K562 (cell line): ENCODE results near the gene PROK1. TPM values are rescaled to one million over a fixed set of nuclear protein-coding genes. Genes with fewer than 3 reads are reported as not detected.

Experiments used
- ARID2 ChIP-seq: fragments of 450-650 bp; IDR thresholded peaks from 2 replicates; pipeline ENCODE4 v1.6.1; 2017; ENCODE audit warnings: antibody characterized with exemption, mild to moderate bottlenecking
- BRD9 ChIP-seq: fragments of 450-650 bp; IDR thresholded peaks from 2 replicates; pipeline ENCODE4 v1.6.1; 2018; ENCODE audit warnings: low read depth; ENCODE audit not compliant: partially characterized antibody
- CC2D1A ChIP-seq: fragments of 450-650 bp; IDR thresholded peaks from 2 replicates; pipeline ENCODE4 v1.6.1; 2017; ENCODE audit warnings: mild to moderate bottlenecking
- HNRNPL ChIP-seq: fragments of 200-400 bp; formaldehyde crosslinking; IDR thresholded peaks from 2 replicates; pipeline ENCODE4 v1.6.1; 2017; ENCODE audit warnings: low read depth, mild to moderate bottlenecking, low read length
- KDM5B ChIP-seq: fragments of 200-600 bp; sonication (generic); IDR thresholded peaks from 2 replicates; pipeline ENCODE4 v1.6.1; 2012; ENCODE audit warnings: low read depth, mild to moderate bottlenecking, moderate library complexity, low read length, control low read depth, inconsistent platforms; ENCODE audit not compliant: insufficient replicate concordance
- RAD21 ChIP-seq, 2 experiments: fragments of 250-450 bp in 1 of 2; fragments of 450-650 bp in 1 of 2; sonication (Bioruptor Pico) in 1 of 2; formaldehyde crosslinking in 1 of 2; IDR thresholded peaks in 1 of 2; conservative IDR thresholded peaks in 1 of 2; 2 replicates each; pipeline versions ENCODE4 v1.4.0 to v1.8.0; 2020 to 2022; ENCODE audit warnings: mild to moderate bottlenecking in 2 of 2, moderate library complexity in 1 of 2
- RBFOX2 ChIP-seq: fragments of 200-400 bp; formaldehyde crosslinking; IDR thresholded peaks from 2 replicates; pipeline ENCODE4 v1.6.1; 2017; ENCODE audit warnings: low read depth, mild to moderate bottlenecking, low read length, moderate library complexity
- REST ChIP-seq, 2 experiments: fragments of 450-650 bp; formaldehyde crosslinking in 1 of 2; IDR thresholded peaks; 2 replicates each; pipeline versions ENCODE4 v1.4.0 to v1.6.1; 2014 to 2020; ENCODE audit warnings: mild to moderate bottlenecking in 2 of 2, borderline replicate concordance in 1 of 2, low read depth in 1 of 2
- STAG1 ChIP-seq: sonication (generic); formaldehyde crosslinking; IDR thresholded peaks from 2 replicates; pipeline ENCODE4 v1.5.0; 2020; ENCODE audit warnings: missing genetic modification reagents, borderline replicate concordance
- THRAP3 ChIP-seq: fragments of 450-650 bp; IDR thresholded peaks from 2 replicates; pipeline ENCODE4 v1.6.1; 2016; ENCODE audit warnings: mild to moderate bottlenecking, inconsistent platforms, borderline replicate concordance
- THRB ChIP-seq: fragments of 450-650 bp; formaldehyde crosslinking; conservative IDR thresholded peaks from 2 replicates; pipeline ENCODE4 v1.4.0; 2022; ENCODE audit warnings: mild to moderate bottlenecking, missing genetic modification characterization
- YY1 ChIP-seq, 3 experiments: IDR thresholded peaks; 2 replicates each; pipeline ENCODE4 v1.6.1; 2011; ENCODE audit warnings: low read length in 2 of 3, mild to moderate bottlenecking in 2 of 3, moderate library complexity in 2 of 3, borderline replicate concordance in 1 of 3, control low read depth in 1 of 3, low read depth in 1 of 3; ENCODE audit not compliant: insufficient read depth in 3 of 3, insufficient replicate concordance in 2 of 3, control insufficient read depth in 1 of 3, insufficient read length in 1 of 3; ENCODE audit errors: extremely low read depth in 1 of 3
- ZBTB2 ChIP-seq: fragments of 450-650 bp; IDR thresholded peaks from 2 replicates; pipeline ENCODE4 v1.6.1; 2016; ENCODE audit warnings: antibody characterized with exemption
- ZC3H11A ChIP-seq: IDR thresholded peaks from 2 replicates; pipeline ENCODE4 v1.6.1; 2012; ENCODE audit warnings: low read depth, low read length, improper control_type of control experiment
- ZNF347 ChIP-seq: fragments of 450-650 bp; formaldehyde crosslinking; IDR thresholded peaks from 2 replicates; pipeline ENCODE4 v1.4.0; 2020; ENCODE audit warnings: low read depth, mild to moderate bottlenecking, moderate library complexity
- ZNF561 ChIP-seq: fragments of 450-650 bp; formaldehyde crosslinking; conservative IDR thresholded peaks from 2 replicates; pipeline ENCODE4 v1.4.0; 2020; ENCODE audit warnings: mild to moderate bottlenecking, moderate library complexity
- ZNF644 ChIP-seq: fragments of 200-800 bp; sonication (Bioruptor generic); IDR thresholded peaks from 2 replicates; pipeline ENCODE4 v1.6.1; 2016; ENCODE audit warnings: low read depth, missing genetic modification characterization, missing compliant biosample characterization
- polyA plus RNA-seq, 8 experiments: library from polyadenylated mRNA; depleted of rRNA in 4 of 8; stranded (reverse) in 5 of 8; unstranded in 3 of 8; fragments of >200 nt; fragmentation: Nextera tagmentation in 2 of 8; fragmentation: Illumina TruSeq in 1 of 8; extraction: Ambion mirVana in 2 of 8; extraction: Trizol in 1 of 8; gene quantifications; 2 replicates each; pipeline versions ENCODE4 v1.2.1 to v1.2.3, GENCODE V29; 2011 to 2014; ENCODE audit warnings: inconsistent platforms in 1 of 8, missing spikeins in 1 of 8
- total RNA-seq, 7 experiments: library from RNA; depleted of rRNA in 6 of 7; stranded (reverse); fragments of >200 nt in 6 of 7; fragmentation: Illumina TruSeq in 2 of 7; extraction: Trizol in 2 of 7; gene quantifications; 2 replicates each; pipeline versions ENCODE4 v1.2.1 to v1.2.3, GENCODE V29; 2011 to 2021; ENCODE audit warnings: low replicate concordance in 1 of 7

The PROK1 gene
- total and polyA plus RNA-seq, 9 of the 15 experiments (the other 6 are each of a cell fraction or from before 2014, with no cell fraction given): 0.15 TPM; not detected in 8

- TF ChIP-seq STAG1 (CRISPR knock-in tag) (peak; percentile 89), ZC3H11A (no peak), BRD9 (no peak), ZNF644 (tag) (no peak), REST (IDR thresholded peaks at IDR 0.05; ENCODE audit: borderline replicate concordance) (peak; percentile 92), REST (CRISPR knock-in tag; IDR thresholded peaks at IDR 0.05; ENCODE audit: low read depth) (no peak), ZNF561 (CRISPR knock-in tag) (no peak), ARID2 (peak; percentile 85), KDM5B (no peak), YY1 (IDR thresholded peaks at IDR 0.05; ENCODE audit: borderline replicate concordance in 1 of 3, control insufficient read depth in 1 of 3, extremely low read depth in 1 of 3, insufficient read depth in 3 of 3, insufficient read length in 1 of 3, insufficient replicate concordance in 2 of 3, low read depth in 1 of 3, low read length in 2 of 3) (no peak), THRAP3 (no peak), RBFOX2 (no peak), THRB (CRISPR knock-in tag) (no peak), ZBTB2 (no peak), CC2D1A (peak; percentile 41; the same call in 1 of the 2 replicates), HNRNPL (no peak), RAD21 (CRISPR knock-in tag; conservative IDR thresholded peaks at IDR 0.05 in 1 of 2, IDR thresholded peaks at IDR 0.05 in 1 of 2) (peak; percentile 96 to 97), ZNF347 (CRISPR knock-in tag) (no peak)
These were observed 4.2 kb downstream of the PROK1 start (continued) for GRCh38 chr1:110455151-110455550.
